ENCODE measurements around the gene LCN6. TPM values are rescaled to one million over a fixed set of nuclear protein-coding genes. Genes with fewer than 3 reads are reported as not detected.

The LCN6 gene
- polyA plus RNA-seq, 1 donor (not counting 4 experiments of a cell fraction or from before 2014, with no cell fraction given): not detected

DNA sequence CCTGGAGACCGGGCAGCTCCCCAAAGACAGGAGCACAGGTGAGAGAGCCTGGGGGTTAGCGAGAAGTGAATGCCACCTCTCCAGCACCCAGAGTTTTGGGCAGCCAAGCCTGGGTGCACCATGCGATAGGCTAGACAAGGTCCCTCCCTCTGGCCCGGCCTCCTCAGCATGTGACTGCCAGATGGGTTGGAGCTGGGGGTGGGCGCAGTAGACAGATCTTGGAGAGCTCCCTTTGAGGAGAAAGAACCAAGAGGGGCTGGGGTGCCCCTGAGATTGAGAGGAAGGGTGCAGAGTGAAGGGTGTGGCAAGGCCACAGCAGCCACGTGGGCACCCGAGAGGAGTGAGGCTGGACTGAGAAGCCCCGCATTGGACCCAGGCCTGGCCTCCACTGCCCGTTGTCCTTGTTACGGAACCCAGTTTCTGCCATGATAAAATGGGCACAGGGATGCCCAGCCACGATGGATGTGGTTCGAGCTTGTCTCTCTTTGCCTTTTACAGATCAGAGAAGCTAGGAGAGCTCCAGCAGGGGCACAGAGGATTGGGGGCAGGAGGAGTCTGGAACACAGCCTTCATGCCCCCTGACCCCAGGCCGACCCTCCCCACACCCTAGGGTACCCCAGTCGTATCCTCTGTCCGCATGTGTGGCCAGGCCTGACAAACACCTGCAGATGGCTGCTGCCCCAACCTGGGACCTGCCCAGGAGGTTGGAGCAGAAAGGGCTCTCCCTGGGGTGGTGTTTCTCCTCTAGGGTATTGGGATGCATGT is 44.2 kb upstream of the LCN6 start:
- FAIRE-seq (no peak), DNase-seq (ENCODE audit: low read depth, low spot score) (no peak)
- Histone ChIP-seq H2AFZ (ENCODE audit: control insufficient read depth, low read length) (no peak overlapping the region), H3K4me3 (ENCODE audit: control insufficient read depth in 2 of 3, extremely low read depth in 1 of 3, insufficient read depth in 2 of 3, low read depth in 1 of 3, low read length in 3 of 3) (peak overlapping the region; percentile 70 to 83 (median 82)), H3K9me3 (ENCODE audit: control insufficient read depth, low read depth, low read length) (no peaks in the 10 kb centered on the region), H3K27ac (ENCODE audit: control insufficient read depth, insufficient read depth, low read length) (peak overlapping the region; percentile 98), H3K36me3 (ENCODE audit: control insufficient read depth in 2 of 2, extremely low read depth in 1 of 2, insufficient read depth in 2 of 2, low read length in 2 of 2) (peaks cover 8 to 17% of the 10 kb centered on the region in 2 experiments), H3K79me2 (ENCODE audit: control insufficient read depth, insufficient read depth, low read length) (peaks cover 9% of the 10 kb centered on the region), H3K27me3 (ENCODE audit: control insufficient read depth, extremely low read depth, insufficient read depth, low read length) (peaks cover 13% of the 10 kb centered on the region), H3K9me1 (ENCODE audit: control insufficient read depth, extremely low read depth, insufficient read depth, low read length) (no peaks in the 10 kb centered on the region), H3K4me2 (ENCODE audit: control insufficient read depth, extremely low read depth, insufficient read depth, low read depth, low read length) (peak overlapping the region; percentile 84), H3K9ac (ENCODE audit: control insufficient read depth, extremely low read depth, insufficient read depth, low read length) (peak overlapping the region; percentile 99), H3K4me1 (ENCODE audit: control insufficient read depth, extremely low read depth, insufficient read depth, low read length) (peaks cover 17% of the 10 kb centered on the region), H4K20me1 (ENCODE audit: control insufficient read depth, extremely low read depth, insufficient read depth, low read length) (peaks cover 17% of the 10 kb centered on the region)
- dilution Hi-C loops (cut with MboI; ENCODE audit: extremely low pct_ligation_motif_present, low sequenced_read_pairs): no loop called here
- TF ChIP-seq, protein P1, sequence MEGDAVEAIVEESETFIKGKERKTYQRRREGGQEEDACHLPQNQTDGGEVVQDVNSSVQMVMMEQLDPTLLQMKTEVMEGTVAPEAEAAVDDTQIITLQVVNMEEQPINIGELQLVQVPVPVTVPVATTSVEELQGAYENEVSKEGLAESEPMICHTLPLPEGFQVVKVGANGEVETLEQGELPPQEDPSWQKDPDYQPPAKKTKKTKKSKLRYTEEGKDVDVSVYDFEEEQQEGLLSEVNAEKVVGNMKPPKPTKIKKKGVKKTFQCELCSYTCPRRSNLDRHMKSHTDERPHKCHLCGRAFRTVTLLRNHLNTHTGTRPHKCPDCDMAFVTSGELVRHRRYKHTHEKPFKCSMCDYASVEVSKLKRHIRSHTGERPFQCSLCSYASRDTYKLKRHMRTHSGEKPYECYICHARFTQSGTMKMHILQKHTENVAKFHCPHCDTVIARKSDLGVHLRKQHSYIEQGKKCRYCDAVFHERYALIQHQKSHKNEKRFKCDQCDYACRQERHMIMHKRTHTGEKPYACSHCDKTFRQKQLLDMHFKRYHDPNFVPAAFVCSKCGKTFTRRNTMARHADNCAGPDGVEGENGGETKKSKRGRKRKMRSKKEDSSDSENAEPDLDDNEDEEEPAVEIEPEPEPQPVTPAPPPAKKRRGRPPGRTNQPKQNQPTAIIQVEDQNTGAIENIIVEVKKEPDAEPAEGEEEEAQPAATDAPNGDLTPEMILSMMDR (optimal IDR thresholded peaks at IDR 0.05 in 1 of 3, IDR thresholded peaks at IDR 0.05 in 1 of 3, conservative IDR thresholded peaks at IDR 0.05 in 1 of 3; ENCODE audit: extremely low read depth in 1 of 3, insufficient read depth in 2 of 3, low read length in 3 of 3): no peak
- TF ChIP-seq EZH2 (IDR thresholded peaks at IDR 0.05; ENCODE audit: low read length): no peak

DNA sequence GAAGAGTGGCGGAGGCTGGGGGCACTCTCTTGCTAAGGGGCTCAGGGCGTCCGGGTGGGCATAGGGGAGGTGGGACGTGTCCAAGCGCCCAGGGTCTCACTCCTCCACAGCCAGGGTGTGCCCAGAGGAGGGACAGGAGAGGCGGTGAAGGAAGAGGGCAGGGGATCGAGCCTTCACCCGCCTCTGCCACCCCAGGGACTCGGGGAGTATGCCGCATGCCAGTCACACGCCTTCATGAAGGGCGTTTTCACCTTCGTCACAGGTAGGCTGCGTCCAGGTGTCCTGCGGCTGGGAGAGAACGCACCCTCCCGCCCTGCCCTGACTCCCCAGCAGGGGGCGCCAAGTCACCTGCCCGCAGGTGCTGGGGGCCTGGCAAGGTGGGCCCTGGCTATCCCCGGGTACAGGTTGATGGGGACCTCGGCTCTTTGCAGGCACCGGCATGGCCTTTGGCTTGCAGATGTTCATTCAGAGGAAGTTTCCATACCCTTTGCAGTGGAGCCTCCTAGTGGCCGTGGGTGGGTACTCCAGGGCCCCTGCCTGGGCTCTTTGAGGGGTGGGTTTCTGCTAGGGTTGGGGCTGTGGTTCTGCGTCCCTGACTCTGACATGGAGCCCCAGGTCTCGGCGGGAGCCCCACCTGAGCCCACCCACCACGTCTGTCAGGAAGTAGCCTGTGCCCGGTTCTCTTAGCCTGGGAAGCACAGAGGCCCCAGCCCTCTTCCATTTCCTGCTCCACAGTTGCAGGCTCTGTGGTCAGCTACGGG is 43.4 kb upstream of the LCN6 start:
- peak overlapping the region; percentile 84 for H3K4me2 ChIP-seq (ENCODE audit: control insufficient read depth, extremely low read depth, insufficient read depth, low read depth, low read length)
- H3K79me2 ChIP-seq (ENCODE audit: control insufficient read depth, insufficient read depth, low read length): peaks cover 9% of the 10 kb centered on the region
- no peaks in the 10 kb centered on the region for H3K9me3 ChIP-seq (ENCODE audit: control insufficient read depth, low read depth, low read length)
- H3K4me3 ChIP-seq (ENCODE audit: control insufficient read depth in 2 of 3, extremely low read depth in 1 of 3, insufficient read depth in 2 of 3, low read depth in 1 of 3, low read length in 3 of 3): peak overlapping the region; percentile 70 to 83 (median 82)
- peak; percentile 65 for DNase-seq (ENCODE audit: low read depth, low spot score)
- H3K9ac ChIP-seq (ENCODE audit: control insufficient read depth, extremely low read depth, insufficient read depth, low read length): peak overlapping the region; percentile 99
- H3K9me1 ChIP-seq (ENCODE audit: control insufficient read depth, extremely low read depth, insufficient read depth, low read length): no peaks in the 10 kb centered on the region
- peaks cover 8 to 17% of the 10 kb centered on the region in 2 experiments for H3K36me3 ChIP-seq (ENCODE audit: control insufficient read depth in 2 of 2, extremely low read depth in 1 of 2, insufficient read depth in 2 of 2, low read length in 2 of 2)
- FAIRE-seq: no peak
- TF ChIP-seq EZH2 (IDR thresholded peaks at IDR 0.05; ENCODE audit: low read length): no peak
- TF ChIP-seq, protein P1 (optimal IDR thresholded peaks at IDR 0.05 in 1 of 3, IDR thresholded peaks at IDR 0.05 in 1 of 3, conservative IDR thresholded peaks at IDR 0.05 in 1 of 3; ENCODE audit: extremely low read depth in 1 of 3, insufficient read depth in 2 of 3, low read length in 3 of 3): peak; percentile 80 to 100 (median 99)
- peaks cover 13% of the 10 kb centered on the region for H3K27me3 ChIP-seq (ENCODE audit: control insufficient read depth, extremely low read depth, insufficient read depth, low read length)
- peak overlapping the region; percentile 98 for H3K27ac ChIP-seq (ENCODE audit: control insufficient read depth, insufficient read depth, low read length)
- peaks cover 17% of the 10 kb centered on the region for H4K20me1 ChIP-seq (ENCODE audit: control insufficient read depth, extremely low read depth, insufficient read depth, low read length)
- H2AFZ ChIP-seq (ENCODE audit: control insufficient read depth, low read length): peak overlapping the region; percentile 40
- dilution Hi-C loops (cut with MboI; ENCODE audit: extremely low pct_ligation_motif_present, low sequenced_read_pairs): no loop called here
- H3K4me1 ChIP-seq (ENCODE audit: control insufficient read depth, extremely low read depth, insufficient read depth, low read length): peaks cover 17% of the 10 kb centered on the region
